DND-41 (cell line): ENCODE measurements around the gene CEACAM21.

Experiments
- ATAC-seq: fragments of 200-7000 bp; cut with Tn5 transposase; 3 replicates; pipeline ENCODE4 v1.9.1; 2021; ENCODE audit warnings: low read depth; ENCODE audit not compliant: insufficient read depth
- DNase-seq: peaks from one replicate; pipeline ENCODE4 v3.0.0-alpha.2; 2020
- H2AFZ ChIP-seq: 2 replicates; pipeline ENCODE4 v1.6.0; 2012; ENCODE audit warnings: low read depth, low read length
- H3K27ac ChIP-seq: 2 replicates; pipeline ENCODE4 v1.5.1; 2012; ENCODE audit warnings: low read length, inconsistent platforms
- H3K27me3 ChIP-seq: fragments of 200-600 bp; sonication (generic); 2 replicates; pipeline ENCODE4 v1.6.0; 2012; ENCODE audit warnings: low read length, mild to moderate bottlenecking, inconsistent platforms; ENCODE audit not compliant: insufficient read depth, poor library complexity
- H3K36me3 ChIP-seq: 2 replicates; pipeline ENCODE4 v1.5.1; 2012; ENCODE audit warnings: low read length, inconsistent platforms; ENCODE audit not compliant: insufficient read depth
- H3K4me1 ChIP-seq: 2 replicates; pipeline ENCODE4 v1.5.1; 2012; ENCODE audit warnings: mild to moderate bottlenecking, low read length; ENCODE audit not compliant: insufficient read depth
- H3K4me2 ChIP-seq: 2 replicates; pipeline ENCODE4 v1.6.0; 2012; ENCODE audit warnings: mild to moderate bottlenecking, moderate library complexity, low read length, inconsistent platforms; ENCODE audit not compliant: insufficient read depth
- H3K4me3 ChIP-seq, 2 experiments: fragments of 200-600 bp in 1 of 2; shearing (Covaris generic) in 1 of 2; 2 replicates each; pipeline ENCODE4 v1.5.1; 2012 to 2016; ENCODE audit warnings: inconsistent platforms in 2 of 2, low read length in 2 of 2, mild to moderate bottlenecking in 2 of 2, low read depth in 1 of 2, moderate library complexity in 1 of 2
- H3K79me2 ChIP-seq: 2 replicates; pipeline ENCODE4 v1.6.0; 2012; ENCODE audit warnings: low read length, inconsistent platforms; ENCODE audit not compliant: insufficient read depth
- H3K9ac ChIP-seq: 2 replicates; pipeline ENCODE4 v1.6.0; 2012; ENCODE audit warnings: low read depth, mild to moderate bottlenecking, inconsistent platforms, low read length, moderate library complexity
- H3K9me3 ChIP-seq: 2 replicates; pipeline ENCODE4 v1.5.1; 2012; ENCODE audit warnings: low read length, moderate library complexity, mild to moderate bottlenecking, inconsistent platforms; ENCODE audit not compliant: insufficient read depth, severe bottlenecking
- H4K20me1 ChIP-seq: 2 replicates; pipeline ENCODE4 v1.6.0; 2012; ENCODE audit warnings: low read length; ENCODE audit not compliant: insufficient read depth
- CTCF ChIP-seq: IDR thresholded peaks from 2 replicates; pipeline ENCODE4 v1.5.1; 2012; ENCODE audit warnings: borderline replicate concordance, low read length, moderate library complexity, mild to moderate bottlenecking; ENCODE audit not compliant: poor library complexity, severe bottlenecking; ENCODE audit errors: extremely low read depth
- EZH2 ChIP-seq: IDR thresholded peaks from 3 replicates; pipeline ENCODE4 v1.6.1; 2012; ENCODE audit warnings: borderline replicate concordance, low read depth, mild to moderate bottlenecking, moderate library complexity, low read length, inconsistent platforms; ENCODE audit not compliant: severe bottlenecking

The CEACAM21 gene

GRCh38 chr19:41624515-41624914 lies 48.5 kb downstream of the CEACAM21 start:
- no peaks in the 10 kb centered on the region for H3K27me3 ChIP-seq

GRCh38 chr19:41624937-41625336 lies 49.0 kb downstream of the CEACAM21 start:
- ATAC-seq (no peak), DNase-seq (no peak)
- Histone ChIP-seq H3K27me3 (no peaks in the 10 kb centered on the region), H3K36me3 (no peaks in the 10 kb centered on the region), H3K9ac (no peak overlapping the region), H2AFZ (no peak overlapping the region), H3K79me2 (no peaks in the 10 kb centered on the region), H4K20me1 (no peaks in the 10 kb centered on the region), H3K4me2 (no peak overlapping the region), H3K4me3 (no peak overlapping the region), H3K4me1 (no peaks in the 10 kb centered on the region), H3K9me3 (no peaks in the 10 kb centered on the region), H3K27ac (no peak overlapping the region)
- TF ChIP-seq CTCF (no peak), EZH2 (no peak)

More at GRCh38 chr19:41624515-41624914, 48.5 kb downstream of the CEACAM21 start:
- Histone ChIP-seq H3K9me3 (no peaks in the 10 kb centered on the region), H3K4me2 (no peak overlapping the region), H3K36me3 (no peaks in the 10 kb centered on the region), H4K20me1 (no peaks in the 10 kb centered on the region), H3K27ac (no peak overlapping the region), H3K9ac (no peak overlapping the region), H3K4me3 (no peak overlapping the region), H3K4me1 (no peaks in the 10 kb centered on the region), H2AFZ (no peak overlapping the region), H3K79me2 (no peaks in the 10 kb centered on the region)
- TF ChIP-seq CTCF: no peak
- no peak for TF ChIP-seq EZH2
- DNase-seq (no peak), ATAC-seq (no peak)

GRCh38 chr19:41626278-41626677 lies 50.3 kb downstream of the CEACAM21 start:
- H3K79me2 ChIP-seq: no peaks in the 10 kb centered on the region
- DNase-seq (no peak), ATAC-seq (no peak)
- TF ChIP-seq EZH2 (no peak), CTCF (no peak)
- no peaks in the 10 kb centered on the region for H3K27me3 ChIP-seq
- no peak overlapping the region for H3K4me3 ChIP-seq
- H4K20me1 ChIP-seq: no peaks in the 10 kb centered on the region
- no peak overlapping the region for H3K9ac ChIP-seq
- no peak overlapping the region for H2AFZ ChIP-seq
- no peak overlapping the region for H3K4me2 ChIP-seq
- H3K27ac ChIP-seq: no peak overlapping the region
- H3K36me3 ChIP-seq: no peaks in the 10 kb centered on the region
- H3K9me3 ChIP-seq: peaks cover 3% of the 10 kb centered on the region
- no peaks in the 10 kb centered on the region for H3K4me1 ChIP-seq

GRCh38 chr19:41626877-41627276 lies 50.9 kb downstream of the CEACAM21 start, which contains the start of gene CEACAM4:
Gene CEACAM4 (minus strand): TSS chr19:41627074. CDS start chr19:41626963, 111 bp downstream.
- DNase-seq: no peak
- TF ChIP-seq EZH2 (no peak), CTCF (no peak)
- Histone ChIP-seq H3K4me1 (no peaks in the 10 kb centered on the region), H3K9ac (no peak within 1 kb of the TSS), H3K4me3 (no peak within 1 kb of the TSS), H4K20me1 (no peaks in the 10 kb centered on the region), H3K36me3 (no peaks in the 10 kb centered on the region), H2AFZ (no peak within 1 kb of the TSS), H3K27me3 (no peaks in the 10 kb centered on the region), H3K27ac (no peak within 1 kb of the TSS), H3K9me3 (peaks cover 3% of the 10 kb centered on the region), H3K79me2 (no peaks in the 10 kb centered on the region), H3K4me2 (no peak within 1 kb of the TSS)
- no peak for ATAC-seq
